HepG2 (cell line): Measurements from ENCODE around the gene NRSN2. TPM values are rescaled to one million over a fixed set of nuclear protein-coding genes. Genes with fewer than 3 reads are reported as not detected.

Source experiments
- BCL3 ChIP-seq: sonication (generic); formaldehyde crosslinking; IDR thresholded peaks from 2 replicates; pipeline ENCODE4 v1.5.1; 2020; ENCODE audit warnings: mild to moderate bottlenecking, missing genetic modification reagents, moderate library complexity
- CSRNP2 ChIP-seq: sonication (generic); formaldehyde crosslinking; conservative IDR thresholded peaks from 2 replicates; pipeline ENCODE4 v1.8.0; 2022; ENCODE audit warnings: low read depth, missing genetic modification reagents
- HIVEP1 ChIP-seq: sonication (generic); formaldehyde crosslinking; IDR thresholded peaks from 2 replicates; pipeline ENCODE4 v1.4.0; 2020; ENCODE audit warnings: mild to moderate bottlenecking, missing genetic modification reagents
- HNF1B ChIP-seq: sonication (generic); formaldehyde crosslinking; IDR thresholded peaks from 2 replicates; pipeline ENCODE4 v1.5.1; 2020; ENCODE audit warnings: mild to moderate bottlenecking, moderate library complexity, missing genetic modification reagents
- HNRNPK ChIP-seq: fragments of 200-400 bp; formaldehyde crosslinking; IDR thresholded peaks from 2 replicates; pipeline ENCODE4 v1.6.1; 2018; ENCODE audit warnings: low read length, low read depth, moderate library complexity, mild to moderate bottlenecking; ENCODE audit not compliant: poor library complexity, severe bottlenecking
- IKZF5 ChIP-seq: IDR thresholded peaks from 2 replicates; pipeline ENCODE4 v1.6.1; 2018; ENCODE audit warnings: missing genetic modification reagents, mild to moderate bottlenecking, missing compliant biosample characterization
- IRF9 ChIP-seq: sonication (generic); formaldehyde crosslinking; IDR thresholded peaks from 2 replicates; pipeline ENCODE4 v1.8.0; 2022; ENCODE audit warnings: missing genetic modification reagents, mild to moderate bottlenecking, borderline replicate concordance
- JARID2 ChIP-seq: sonication (generic); formaldehyde crosslinking; IDR thresholded peaks from 2 replicates; pipeline ENCODE4 v1.8.1; 2023; ENCODE audit warnings: missing genetic modification reagents, inconsistent platforms; ENCODE audit not compliant: insufficient replicate concordance
- POLR2AphosphoS5 ChIP-seq: IDR thresholded peaks from 2 replicates; pipeline ENCODE4 v1.6.1; 2012; ENCODE audit warnings: low read depth, low read length
- RFXAP ChIP-seq: sonication (generic); formaldehyde crosslinking; IDR thresholded peaks from 2 replicates; pipeline ENCODE4 v1.4.0; 2020; ENCODE audit warnings: missing genetic modification reagents, borderline replicate concordance
- SAP130 ChIP-seq: IDR thresholded peaks from 2 replicates; pipeline ENCODE4 v1.6.1; 2016; ENCODE audit warnings: low read depth
- SKIL ChIP-seq: sonication (generic); formaldehyde crosslinking; IDR thresholded peaks from 2 replicates; pipeline ENCODE4 v1.8.0; 2022; ENCODE audit warnings: missing genetic modification reagents, mild to moderate bottlenecking, moderate library complexity, borderline replicate concordance
- SP5 ChIP-seq: IDR thresholded peaks from 2 replicates; pipeline ENCODE4 v1.6.1; 2016; ENCODE audit warnings: low read depth, borderline replicate concordance
- TOE1 ChIP-seq: sonication (generic); formaldehyde crosslinking; IDR thresholded peaks from 2 replicates; pipeline ENCODE4 v1.4.0; 2020; ENCODE audit warnings: mild to moderate bottlenecking, missing genetic modification reagents
- ZFP91 ChIP-seq: sonication (generic); formaldehyde crosslinking; IDR thresholded peaks from 2 replicates; pipeline ENCODE4 v1.9.0; 2022; ENCODE audit warnings: missing genetic modification reagents, mild to moderate bottlenecking, borderline replicate concordance
- ZNF430 ChIP-seq: sonication (generic); formaldehyde crosslinking; IDR thresholded peaks from 2 replicates; pipeline ENCODE4 v1.9.0; 2021; ENCODE audit warnings: mild to moderate bottlenecking, missing genetic modification reagents
- polyA plus RNA-seq, 8 experiments: library from polyadenylated mRNA; depleted of rRNA in 3 of 8; stranded (reverse) in 7 of 8; unstranded in 1 of 8; fragments of >200 nt; fragmentation: Illumina TruSeq in 4 of 8; extraction: Trizol in 4 of 8; gene quantifications; 2 replicates each; pipeline versions ENCODE4 v1.2.1 to v1.2.3, GENCODE V29; 2011 to 2016; ENCODE audit warnings: low read depth in 4 of 8, missing spikeins in 1 of 8, mixed read lengths in 1 of 8; ENCODE audit not compliant: insufficient read depth in 1 of 8
- total RNA-seq, 5 experiments: library from RNA; depleted of rRNA; stranded (reverse); fragments of >200 nt; fragmentation: Illumina TruSeq; extraction: Trizol; gene quantifications; 2 replicates each; pipeline ENCODE4 v1.2.3, GENCODE V29; 2016; ENCODE audit warnings: low read depth in 1 of 5

NRSN2 gene
- total and polyA plus RNA-seq, 2 of the 13 experiments (the other 11 are each of a cell fraction or from before 2014, with no cell fraction given) = 32.3 to 49.4 TPM

GRCh38 chr20:297925-298775 lies 48.8 kb upstream of the NRSN2 start (continued):
- no peak; the same call in 1 of the 2 replicates for TF ChIP-seq CSRNP2 (CRISPR knock-in tag)
- TF ChIP-seq SKIL (CRISPR knock-in tag) = 0 out of 2 replicates have a peak, but pooled peaks have one; percentile 26
- TF ChIP-seq ZFP91 (CRISPR knock-in tag) = peak; percentile 80; the same call in 1 of the 2 replicates
- peak; percentile 85 for TF ChIP-seq SAP130 (CRISPR knock-in tag)
- TF ChIP-seq SP5 (CRISPR knock-in tag) = peak; percentile 85
- no peak for TF ChIP-seq HNRNPK
- peak; percentile 67 for TF ChIP-seq POLR2AphosphoS5
- TF ChIP-seq IKZF5 (CRISPR knock-in tag) = peak; percentile 67; the same call in 1 of the 2 replicates
- TF ChIP-seq ZNF430 (CRISPR knock-in tag) = no peak
- TF ChIP-seq JARID2 (CRISPR knock-in tag) = no peak
- TF ChIP-seq HIVEP1 (CRISPR knock-in tag) = peak; percentile 88
- TF ChIP-seq HNF1B = peak; percentile 37; the same call in 1 of the 2 replicates
- TF ChIP-seq TOE1 (CRISPR knock-in tag) = no peak
- TF ChIP-seq BCL3 (CRISPR knock-in tag) = no peak
- peak; percentile 51; the same call in 1 of the 2 replicates for TF ChIP-seq IRF9 (CRISPR knock-in tag)
- TF ChIP-seq RFXAP (CRISPR knock-in tag) = peak; percentile 11; the same call in 1 of the 2 replicates
